HL-60 (cell line): ENCODE results near the gene PKP3.

Experiments used
- POLR2AphosphoS5 ChIP-seq: IDR thresholded peaks from 2 replicates; pipeline ENCODE4 v1.6.1; 2012; ENCODE audit warnings: low read depth
- TF ChIP-seq, protein P1 (sequence below): IDR thresholded peaks from one replicate; pipeline ENCODE4 v1.5.1; 2011; ENCODE audit warnings: low read length, control low read depth, inconsistent platforms; ENCODE audit not compliant: insufficient read depth

DNA sequence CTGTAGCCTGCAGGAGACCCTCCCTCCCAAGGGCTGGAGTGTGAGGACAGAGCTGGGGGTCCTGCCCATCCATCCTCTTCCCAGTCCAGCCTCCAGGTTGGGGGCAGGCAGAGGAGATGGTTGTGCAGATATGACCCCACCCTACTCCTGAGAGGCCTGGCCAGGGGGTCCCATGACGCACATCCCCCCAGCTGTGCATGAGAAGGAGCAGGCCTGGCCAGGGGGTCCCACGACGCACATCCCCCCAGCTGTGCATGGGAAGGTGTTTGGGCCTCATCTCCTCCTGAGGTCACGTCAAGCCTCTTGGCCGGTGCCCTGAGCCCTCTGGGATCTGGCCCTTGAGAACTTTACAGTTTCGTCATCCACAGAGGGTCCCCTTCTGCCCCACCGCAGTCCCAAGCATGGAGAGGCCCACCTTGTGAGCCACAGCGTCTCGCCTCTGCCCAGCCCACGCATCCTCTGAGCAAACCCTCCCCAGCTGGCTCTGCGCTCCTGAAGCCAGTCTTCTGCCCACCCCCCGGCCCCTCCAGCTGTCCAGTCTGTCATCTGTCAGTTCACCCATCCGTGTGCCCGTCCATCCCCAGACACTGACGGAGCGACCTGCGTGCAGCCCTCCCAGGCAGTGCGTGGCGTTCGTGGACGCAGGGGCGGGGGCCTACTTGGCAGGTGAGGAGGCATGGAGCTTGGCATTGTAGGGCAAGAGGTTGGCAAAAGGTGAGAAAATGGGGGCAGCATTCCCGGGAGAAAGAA is 45.5 kb downstream of the PKP3 start:
- TF ChIP-seq, protein P1, sequence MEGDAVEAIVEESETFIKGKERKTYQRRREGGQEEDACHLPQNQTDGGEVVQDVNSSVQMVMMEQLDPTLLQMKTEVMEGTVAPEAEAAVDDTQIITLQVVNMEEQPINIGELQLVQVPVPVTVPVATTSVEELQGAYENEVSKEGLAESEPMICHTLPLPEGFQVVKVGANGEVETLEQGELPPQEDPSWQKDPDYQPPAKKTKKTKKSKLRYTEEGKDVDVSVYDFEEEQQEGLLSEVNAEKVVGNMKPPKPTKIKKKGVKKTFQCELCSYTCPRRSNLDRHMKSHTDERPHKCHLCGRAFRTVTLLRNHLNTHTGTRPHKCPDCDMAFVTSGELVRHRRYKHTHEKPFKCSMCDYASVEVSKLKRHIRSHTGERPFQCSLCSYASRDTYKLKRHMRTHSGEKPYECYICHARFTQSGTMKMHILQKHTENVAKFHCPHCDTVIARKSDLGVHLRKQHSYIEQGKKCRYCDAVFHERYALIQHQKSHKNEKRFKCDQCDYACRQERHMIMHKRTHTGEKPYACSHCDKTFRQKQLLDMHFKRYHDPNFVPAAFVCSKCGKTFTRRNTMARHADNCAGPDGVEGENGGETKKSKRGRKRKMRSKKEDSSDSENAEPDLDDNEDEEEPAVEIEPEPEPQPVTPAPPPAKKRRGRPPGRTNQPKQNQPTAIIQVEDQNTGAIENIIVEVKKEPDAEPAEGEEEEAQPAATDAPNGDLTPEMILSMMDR: no peak
- TF ChIP-seq POLR2AphosphoS5: no peak
